Measurements from ENCODE around the gene PAX5. TPM values are rescaled to one million over a fixed set of nuclear protein-coding genes. Genes with fewer than 3 reads are reported as not detected.

The PAX5 gene
- total RNA-seq, 4 donors from 2014 or later = under 0.01 to 0.29 TPM; not detected in 2

- no peaks in the 10 kb centered on the region for H3K36me3 ChIP-seq
- H3K27ac ChIP-seq = no peak overlapping the region
- peaks cover 0 to 23% (median 0%) of the 10 kb centered on the region in 4 donors for H3K27me3 ChIP-seq
- H3K4me1 ChIP-seq = no peaks in the 10 kb centered on the region
- no peak for DNase-seq
- WGBS, 2 donors = 76 to 77% methylated on average over 5 to 14 of the region's 15 CpGs
- TF ChIP-seq CTCF (IDR thresholded peaks at IDR 0.05) = no peak
- TF ChIP-seq POLR2A (IDR thresholded peaks at IDR 0.05) = no peak
- H3K9me3 ChIP-seq = no peaks in the 10 kb centered on the region
- H3K4me3 ChIP-seq = no peak overlapping the region
- intact Hi-C loops (cut with DNase I) = no loop called here
Observed at GRCh38 chr9:36839131-36839885, 194.8 kb downstream of the PAX5 start.

GRCh38 chr9:36837431-36838405 is 196.3 kb downstream of the PAX5 start:
- 70 to 72% methylated on average over 5 to 9 of the region's 17 CpGs for WGBS, 2 donors
- no peak for TF ChIP-seq CTCF (IDR thresholded peaks at IDR 0.05)
- TF ChIP-seq POLR2A (IDR thresholded peaks at IDR 0.05) = no peak
- Histone ChIP-seq H3K4me3 (no peak overlapping the region), H3K4me1 (no peaks in the 10 kb centered on the region), H3K27me3 (peaks cover 0 to 23% (median 0%) of the 10 kb centered on the region in 4 donors), H3K36me3 (no peaks in the 10 kb centered on the region), H3K9me3 (no peaks in the 10 kb centered on the region), H3K27ac (no peak overlapping the region)
- intact Hi-C loops (cut with DNase I) = no loop called here
- no peak for DNase-seq

- intact Hi-C loops (cut with DNase I) = no loop called here
- no peak for DNase-seq
Observed at GRCh38 chr9:36836486-36836885, 197.6 kb downstream of the PAX5 start.

GRCh38 chr9:36835271-36835996 is 198.6 kb downstream of the PAX5 start:
- Histone ChIP-seq H3K36me3 (no peaks in the 10 kb centered on the region), H3K4me1 (no peaks in the 10 kb centered on the region), H3K27me3 (peaks cover 0 to 18% (median 0%) of the 10 kb centered on the region in 4 donors), H3K9me3 (no peaks in the 10 kb centered on the region), H3K4me3 (no peak overlapping the region), H3K27ac (no peak overlapping the region)
- TF ChIP-seq POLR2A (IDR thresholded peaks at IDR 0.05) (no peak), CTCF (IDR thresholded peaks at IDR 0.05) (no peak)
- intact Hi-C loops (cut with DNase I) = no loop called here
- WGBS, 2 donors = 71 to 75% methylated on average over 8 to 12 of the region's 18 CpGs
- no peak for DNase-seq

More at GRCh38 chr9:36836486-36836885, 197.6 kb downstream of the PAX5 start:
- H3K4me3 ChIP-seq = no peak overlapping the region
- H3K27ac ChIP-seq = no peak overlapping the region
- no peaks in the 10 kb centered on the region for H3K36me3 ChIP-seq
- no peak for TF ChIP-seq POLR2A (IDR thresholded peaks at IDR 0.05)
- no peak for TF ChIP-seq CTCF (IDR thresholded peaks at IDR 0.05)
- H3K4me1 ChIP-seq = no peaks in the 10 kb centered on the region
- H3K27me3 ChIP-seq = peaks cover 0 to 17% (median 0%) of the 10 kb centered on the region in 4 donors
- 100% methylated on average over 1 of the region's 7 CpGs; no CpG with 5 or more reads in 1 of the 2 donors for WGBS, 2 donors
- no peaks in the 10 kb centered on the region for H3K9me3 ChIP-seq

Measured in esophagus squamous epithelium (tissue), 5 donors.